ENCODE results near the gene LRFN2. TPM values are rescaled to one million over a fixed set of nuclear protein-coding genes. Genes with fewer than 3 reads are reported as not detected.

The LRFN2 gene
- polyA plus RNA-seq, 1 donor: 0.11 TPM

DNA sequence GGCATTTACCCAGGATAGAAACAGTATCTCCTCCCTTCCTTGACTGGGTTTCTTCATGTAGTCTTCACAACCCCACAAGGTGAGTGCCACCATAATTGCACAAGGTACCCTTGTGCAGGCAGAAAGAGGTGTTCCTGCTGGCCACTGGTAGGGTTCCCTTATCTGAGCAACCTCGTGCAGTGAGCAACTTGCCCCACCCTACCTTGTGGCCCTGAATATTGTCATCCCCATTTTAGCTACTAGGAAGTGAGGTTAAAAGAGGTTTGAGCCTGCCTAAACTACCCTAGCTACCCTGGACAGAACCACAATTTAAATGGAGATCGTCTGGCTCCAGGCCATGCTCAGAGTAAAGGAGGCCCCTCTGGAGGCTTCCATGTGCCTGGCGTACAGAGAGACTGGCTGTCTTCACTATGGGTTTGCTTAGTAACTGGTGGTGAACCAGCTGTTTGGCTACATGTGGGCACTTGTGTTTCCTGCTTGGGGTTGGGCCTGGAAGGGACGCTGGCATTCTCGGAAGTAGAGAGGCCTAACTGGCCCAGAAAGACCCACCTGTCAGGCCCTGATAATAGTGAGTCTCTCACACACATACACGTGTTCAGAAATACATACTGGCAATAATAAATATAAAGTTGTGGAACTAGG, 148.8 kb downstream of the LRFN2 start:
- DNase-seq (ENCODE audit: low read depth): no peak

DNA sequence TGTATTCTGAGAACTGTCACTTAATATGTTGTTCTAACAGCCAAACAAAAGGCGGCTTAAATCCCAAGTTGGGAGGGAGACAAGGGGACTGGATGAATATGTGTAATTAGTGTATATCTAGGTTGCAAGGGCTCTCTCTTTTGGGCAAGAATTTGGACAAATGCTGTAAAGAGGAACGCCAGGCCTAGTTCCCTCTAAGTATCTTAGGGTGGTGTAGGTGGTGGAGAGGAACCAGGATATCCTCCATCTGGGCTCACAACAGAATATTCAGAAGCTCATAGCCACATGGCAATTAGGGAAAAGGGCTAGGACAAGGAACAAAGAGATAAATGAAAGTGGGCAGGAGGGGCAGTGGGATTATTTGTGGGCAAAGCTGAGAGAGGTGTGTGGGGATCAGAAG, 149.5 kb downstream of the LRFN2 start:
- DNase-seq (ENCODE audit: low read depth): no peak

DNA sequence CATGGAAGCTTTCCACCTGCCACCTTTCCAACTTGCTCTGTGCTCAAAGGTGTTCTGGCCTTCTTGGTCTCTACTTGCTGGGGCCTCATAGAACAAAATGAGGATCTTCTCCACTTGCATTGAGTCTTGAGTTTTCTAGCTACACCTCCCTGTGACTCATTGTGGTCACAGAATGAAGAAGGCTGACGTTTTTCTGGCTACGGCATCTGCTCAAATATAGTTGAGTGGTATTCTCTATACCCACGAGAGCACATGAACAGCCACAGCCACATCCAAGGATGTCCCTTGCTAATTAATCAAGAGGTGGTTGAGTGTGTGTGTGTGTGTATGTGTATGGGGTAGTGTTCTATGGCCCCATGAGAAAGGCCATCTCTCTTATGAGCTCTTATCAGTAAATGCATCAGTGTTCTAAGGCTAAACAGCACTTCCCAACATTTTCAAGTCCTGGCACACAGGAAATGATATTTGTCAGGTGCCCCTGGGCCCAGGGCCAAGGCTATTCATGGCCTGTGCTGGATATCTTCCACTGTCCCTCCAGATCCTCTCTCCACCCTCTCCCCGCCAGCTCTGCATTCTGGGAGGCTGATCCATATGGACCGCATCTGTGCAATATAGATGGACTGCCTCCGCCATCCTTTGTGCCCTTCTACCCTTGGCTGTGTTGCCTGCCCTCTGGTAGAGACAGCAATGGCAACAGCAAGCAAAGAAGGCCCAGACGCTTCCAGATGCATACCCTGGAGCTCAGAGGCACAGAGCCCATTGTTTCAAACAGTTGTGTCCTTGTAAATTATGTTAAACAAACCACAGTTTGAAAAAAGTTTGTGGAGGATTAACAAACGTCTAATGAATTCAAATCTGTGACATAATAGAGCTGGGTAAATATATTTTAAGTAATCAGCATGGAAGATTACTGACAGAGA, 150.2 kb downstream of the LRFN2 start:
- DNase-seq (ENCODE audit: low read depth): no peak

DNA sequence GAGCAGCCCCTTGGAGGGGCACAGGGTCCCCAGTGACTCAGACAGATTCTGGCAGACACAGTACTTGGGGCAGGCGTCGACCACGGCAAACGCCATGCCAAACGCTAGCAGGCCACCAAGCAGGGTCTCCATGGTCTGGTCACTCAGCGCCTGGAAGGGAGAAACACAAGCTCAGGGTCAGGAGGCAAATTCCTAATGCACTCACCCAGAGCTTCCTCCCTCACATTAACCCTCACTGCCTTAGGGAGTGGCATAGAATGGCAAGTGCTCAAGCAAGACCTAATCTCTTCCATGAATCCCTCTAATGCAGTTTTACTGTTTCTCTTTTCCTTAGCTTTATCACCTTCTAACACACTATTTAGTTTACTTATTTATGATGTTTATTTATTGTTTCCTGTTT, 154.2 kb downstream of the LRFN2 start:
- no peak for DNase-seq (ENCODE audit: low read depth)

DNA sequence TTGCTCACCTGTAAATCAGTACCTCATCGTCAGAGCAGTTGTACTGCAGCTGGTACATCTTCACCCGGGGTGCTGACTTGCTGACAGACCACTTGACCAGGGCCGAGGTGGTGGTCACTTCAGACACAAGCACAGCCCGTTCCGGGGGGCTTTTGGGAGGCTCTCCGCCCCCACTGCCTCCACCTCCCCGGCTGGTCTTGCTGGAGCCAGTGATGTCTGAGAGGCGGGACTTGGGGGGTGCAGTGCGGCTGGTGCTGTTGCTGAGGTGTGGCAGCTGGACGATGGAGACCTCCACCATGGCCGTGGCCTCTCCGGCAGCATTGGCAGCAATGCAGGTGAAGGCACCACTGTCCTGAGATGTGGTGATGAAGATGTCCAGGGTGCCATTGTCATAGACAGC, 155.5 kb downstream of the LRFN2 start:
- no peak for DNase-seq (ENCODE audit: low read depth)

DNA sequence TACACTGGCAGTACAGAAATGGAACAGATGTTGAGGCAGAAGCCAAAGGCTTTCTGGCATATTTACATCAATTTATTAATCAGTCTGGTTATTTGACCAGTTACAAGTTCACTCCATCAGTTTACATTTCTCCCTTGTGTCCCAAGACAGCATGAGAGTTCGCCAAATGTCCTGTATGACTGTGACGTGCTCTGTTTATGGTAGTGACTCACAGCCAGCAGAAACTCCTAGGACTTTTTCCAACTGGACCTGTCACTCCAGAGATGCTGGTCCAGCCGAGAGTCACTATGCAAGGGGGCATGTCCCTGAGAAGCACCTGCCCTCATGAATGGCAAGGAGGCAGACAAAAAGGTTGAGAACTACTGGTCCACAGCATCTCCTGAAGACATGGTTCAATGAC, 160.0 kb downstream of the LRFN2 start:
- DNase-seq (ENCODE audit: low read depth): no peak

DNA sequence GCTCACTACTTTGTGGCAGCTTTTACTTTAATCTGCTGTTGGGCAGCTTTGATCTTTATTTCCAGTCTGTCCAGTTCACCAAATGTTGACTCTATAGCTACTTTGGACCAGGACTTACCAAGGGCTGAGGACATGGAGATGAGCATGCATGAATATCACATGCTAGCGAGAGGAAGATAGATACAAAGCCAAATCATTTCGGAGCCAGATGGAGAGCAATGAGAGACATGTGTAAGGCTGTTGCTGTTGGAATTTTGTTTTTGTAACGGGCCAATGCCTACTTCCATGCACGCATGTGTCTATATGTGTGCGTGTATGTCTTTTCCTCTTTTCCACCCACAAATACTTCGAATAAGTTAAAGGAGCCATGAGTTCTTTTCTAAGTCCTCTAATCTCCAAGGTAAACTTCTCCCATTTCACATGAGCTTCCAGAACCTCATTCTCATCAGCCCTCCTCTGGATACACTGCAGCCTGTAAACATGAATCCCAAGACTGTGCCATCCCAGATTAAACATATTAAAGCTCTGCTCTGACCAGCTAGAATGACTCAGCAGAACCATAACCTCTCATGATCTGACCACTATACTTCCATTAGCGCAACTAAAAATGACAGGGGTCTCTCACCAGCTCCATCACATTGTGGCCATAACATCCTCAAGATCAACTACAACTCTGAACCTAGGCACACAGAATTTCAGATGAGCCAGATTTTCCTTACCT, 160.7 kb downstream of the LRFN2 start:
- no peak for DNase-seq (ENCODE audit: low read depth)

DNA sequence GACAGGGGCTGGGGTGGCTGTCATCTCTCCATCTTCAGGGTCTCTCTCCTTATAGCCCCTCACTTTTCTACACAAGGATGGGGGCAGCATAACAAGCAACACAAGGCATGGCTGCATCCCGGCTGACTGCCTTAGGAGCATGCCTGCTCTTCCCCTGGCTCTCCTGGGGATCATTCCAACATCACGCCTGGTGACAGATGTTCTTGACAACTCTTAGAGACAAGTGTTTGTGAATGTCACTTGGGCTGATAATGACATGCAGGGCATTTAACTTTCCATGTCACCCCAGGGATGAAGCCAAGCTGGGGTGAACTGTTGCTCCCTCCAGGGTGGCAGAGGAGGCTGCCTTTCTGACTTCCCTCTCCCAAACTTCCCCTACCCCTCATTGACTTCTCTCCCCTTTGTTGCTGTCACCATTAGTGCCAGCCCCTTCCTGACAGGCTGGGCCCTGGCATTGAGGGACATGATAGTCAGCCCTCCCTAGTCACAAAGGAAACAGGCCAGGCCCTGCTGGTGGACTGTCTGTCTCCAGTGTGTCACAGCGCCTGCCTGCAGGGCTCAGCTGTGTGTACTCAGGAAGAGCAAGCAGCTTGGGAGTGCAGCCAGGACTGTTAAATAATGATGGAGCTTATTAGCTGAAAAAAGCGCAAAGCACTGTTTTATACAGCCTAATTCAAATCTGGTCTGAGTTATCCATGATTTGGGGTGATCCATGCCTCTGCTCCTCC, 161.8 kb downstream of the LRFN2 start:
- DNase-seq (ENCODE audit: low read depth): no peak

DNA sequence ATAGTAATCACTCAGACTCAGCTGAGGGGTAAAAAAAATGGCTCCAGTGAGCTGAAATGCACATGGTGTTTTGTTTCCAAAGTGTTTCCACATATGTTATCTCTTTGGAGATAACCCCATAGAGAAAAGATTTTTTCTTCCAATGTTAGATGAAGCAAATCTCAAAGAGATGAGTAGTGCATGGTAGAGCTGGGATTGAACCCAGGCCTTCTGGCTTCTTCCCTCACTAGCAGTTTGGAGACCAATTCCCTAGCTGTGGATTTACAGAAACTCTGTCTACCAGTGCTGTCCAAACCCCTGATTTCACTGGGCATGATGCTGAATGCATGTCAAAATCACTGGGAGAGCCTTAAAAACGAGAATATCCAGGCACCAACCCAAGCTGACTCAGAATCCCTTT, 165.1 kb downstream of the LRFN2 start:
- DNase-seq (ENCODE audit: low read depth): no peak

DNA sequence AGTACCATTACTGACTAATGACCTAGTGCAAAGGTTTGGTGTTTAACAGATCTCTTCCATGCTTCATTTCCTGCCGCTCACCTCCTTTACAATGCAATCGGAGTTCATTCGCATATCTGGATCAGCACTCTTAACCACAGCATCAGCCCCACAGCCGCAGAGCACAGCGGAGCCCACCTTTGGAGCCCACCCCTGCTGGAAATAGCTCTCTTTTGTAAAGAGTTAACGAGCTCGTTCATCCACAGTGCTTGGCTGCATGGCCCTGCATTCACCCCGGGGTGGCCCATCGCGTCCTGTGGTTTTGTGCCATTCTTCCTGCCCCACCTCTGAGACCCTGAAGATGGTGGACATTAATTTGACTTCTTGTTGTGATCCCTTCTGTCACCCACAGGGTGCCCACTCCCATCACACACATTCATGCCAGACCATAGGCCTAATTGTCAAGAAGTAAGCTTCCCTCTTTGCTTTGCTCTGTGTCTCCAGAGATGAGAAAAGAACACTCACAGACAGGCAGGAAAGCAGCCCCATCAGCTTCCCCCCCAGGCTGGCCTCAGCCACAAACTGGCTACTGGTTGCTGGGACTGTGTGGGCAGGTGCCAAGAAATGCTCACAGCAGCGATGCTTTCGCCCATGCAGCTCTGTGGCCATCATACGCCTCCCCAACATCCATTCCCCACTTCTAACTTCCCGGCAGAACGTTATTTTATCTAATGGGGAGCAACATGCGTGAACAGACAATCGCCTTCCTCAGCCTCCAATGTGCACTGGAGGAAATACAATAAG, 167.0 kb downstream of the LRFN2 start:
- DNase-seq (ENCODE audit: low read depth): no peak

DNA sequence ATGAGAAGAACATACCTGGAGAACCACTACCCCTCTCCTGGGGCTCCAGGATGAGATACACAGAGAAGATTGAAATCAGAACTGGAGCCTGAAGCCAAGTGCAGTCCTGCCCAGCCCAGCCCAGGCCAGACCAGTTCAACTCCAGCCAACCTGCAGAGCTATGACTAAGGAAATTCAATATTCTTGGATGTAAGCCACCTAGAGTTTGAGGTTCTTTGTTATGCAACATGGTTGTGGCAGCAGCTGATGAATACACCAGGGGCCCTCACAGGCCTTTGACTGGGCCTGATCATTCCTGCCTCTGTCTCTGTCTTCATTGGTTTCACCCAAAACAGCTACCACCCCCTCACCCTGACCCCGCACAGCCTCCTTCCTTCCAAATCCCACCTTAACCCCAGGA, 167.8 kb downstream of the LRFN2 start:
- DNase-seq (ENCODE audit: low read depth): no peak

DNA sequence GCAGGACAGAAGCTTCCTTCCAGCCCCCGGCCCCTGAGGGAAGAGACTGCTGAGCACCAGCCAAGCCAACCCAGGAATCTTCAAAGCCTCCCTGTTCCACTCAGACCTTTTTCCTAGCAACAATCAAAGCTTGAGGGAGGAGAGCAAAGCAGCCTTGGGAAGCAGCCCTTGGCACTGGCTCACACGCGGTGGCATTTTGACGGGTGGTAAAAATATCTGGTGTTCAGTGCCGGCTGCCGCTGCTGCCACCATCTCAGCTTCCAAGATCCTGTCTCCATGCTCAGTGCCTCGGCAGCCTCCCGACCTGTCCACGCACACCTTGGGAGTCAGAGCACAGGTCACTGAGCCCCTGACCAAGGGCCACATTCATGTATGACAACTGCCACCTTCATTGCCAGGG, 170.1 kb downstream of the LRFN2 start:
- no peak for DNase-seq (ENCODE audit: low read depth)

DNA sequence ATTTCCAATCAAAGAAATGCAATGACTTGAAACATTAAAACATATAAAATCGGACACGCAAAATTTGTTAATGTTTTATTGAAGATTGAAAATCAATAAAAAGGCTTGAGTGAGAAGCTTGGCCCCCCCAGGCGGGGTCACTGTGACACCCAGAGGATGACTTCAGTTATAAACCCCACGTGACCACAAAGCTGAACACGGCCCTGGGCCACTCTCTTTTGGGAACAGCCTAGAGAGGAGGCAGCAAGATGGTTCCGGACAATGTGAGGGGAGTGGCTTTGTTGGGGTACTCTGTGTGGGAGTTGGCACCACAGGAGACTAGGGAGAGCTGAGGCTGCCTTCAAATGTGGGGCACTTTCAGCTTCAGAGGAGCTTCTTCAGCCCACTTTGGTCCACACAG, 172.5 kb downstream of the LRFN2 start:
- DNase-seq (ENCODE audit: low read depth): no peak

DNA sequence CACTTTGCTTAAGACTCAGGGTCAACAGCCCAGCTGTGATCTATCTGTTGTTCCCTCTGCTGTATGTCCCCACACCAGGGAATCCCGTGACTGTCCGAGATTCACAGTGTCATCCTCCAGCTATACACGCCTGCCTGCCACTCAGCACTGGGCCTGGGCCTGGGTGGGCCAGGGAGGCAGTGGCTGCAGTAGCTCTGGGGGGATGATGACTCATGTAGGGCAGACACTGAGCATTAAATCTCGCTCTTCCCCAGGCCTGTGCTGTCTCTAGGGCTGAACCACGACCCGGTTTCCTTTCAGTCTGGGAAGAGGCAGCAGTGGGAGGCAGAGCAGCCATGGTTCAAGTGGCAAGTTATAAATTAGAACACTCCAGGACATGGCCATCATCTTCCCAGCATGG, 173.9 kb downstream of the LRFN2 start:
- no peak for DNase-seq (ENCODE audit: low read depth)

DNA sequence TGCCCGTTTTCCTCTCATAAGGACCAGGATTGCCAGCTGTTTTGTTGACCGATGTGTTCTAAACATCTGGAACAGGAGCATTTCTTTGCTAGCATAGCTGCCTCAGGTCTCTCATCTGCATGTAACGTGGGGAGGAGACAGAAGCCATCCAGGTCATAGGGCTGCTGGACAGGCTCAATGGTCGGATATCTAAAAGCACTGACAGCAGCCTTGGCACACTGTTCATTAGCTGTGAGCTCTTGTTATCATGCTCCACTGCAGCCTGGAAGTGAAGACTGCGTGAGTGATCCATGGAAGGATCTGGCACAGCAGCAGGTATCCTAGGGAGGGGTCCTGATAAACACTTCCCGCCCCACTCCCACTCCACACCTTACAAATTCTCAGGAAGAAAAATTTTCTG, 175.3 kb downstream of the LRFN2 start:
- DNase-seq (ENCODE audit: low read depth): no peak

DNA sequence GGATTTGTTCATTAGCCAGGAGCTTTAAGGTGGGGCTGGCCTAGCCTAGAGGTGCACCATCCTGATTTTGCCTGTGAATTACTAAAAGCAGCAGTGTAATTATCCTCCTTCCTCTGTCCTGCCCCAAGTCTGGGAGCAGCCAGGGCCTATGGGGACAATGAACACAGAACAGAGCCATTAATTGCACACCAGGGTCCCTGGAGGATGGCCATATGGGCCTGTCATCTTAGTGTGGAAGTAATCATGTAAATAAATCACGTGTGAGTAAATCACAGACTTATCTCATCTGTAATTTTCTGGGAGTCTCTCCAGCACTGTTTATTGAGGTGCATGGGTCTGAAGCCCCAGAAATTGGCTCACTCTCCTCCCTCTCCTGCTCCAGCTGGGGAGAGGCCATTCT, 176.3 kb downstream of the LRFN2 start:
- no peak for DNase-seq (ENCODE audit: low read depth)

DNA sequence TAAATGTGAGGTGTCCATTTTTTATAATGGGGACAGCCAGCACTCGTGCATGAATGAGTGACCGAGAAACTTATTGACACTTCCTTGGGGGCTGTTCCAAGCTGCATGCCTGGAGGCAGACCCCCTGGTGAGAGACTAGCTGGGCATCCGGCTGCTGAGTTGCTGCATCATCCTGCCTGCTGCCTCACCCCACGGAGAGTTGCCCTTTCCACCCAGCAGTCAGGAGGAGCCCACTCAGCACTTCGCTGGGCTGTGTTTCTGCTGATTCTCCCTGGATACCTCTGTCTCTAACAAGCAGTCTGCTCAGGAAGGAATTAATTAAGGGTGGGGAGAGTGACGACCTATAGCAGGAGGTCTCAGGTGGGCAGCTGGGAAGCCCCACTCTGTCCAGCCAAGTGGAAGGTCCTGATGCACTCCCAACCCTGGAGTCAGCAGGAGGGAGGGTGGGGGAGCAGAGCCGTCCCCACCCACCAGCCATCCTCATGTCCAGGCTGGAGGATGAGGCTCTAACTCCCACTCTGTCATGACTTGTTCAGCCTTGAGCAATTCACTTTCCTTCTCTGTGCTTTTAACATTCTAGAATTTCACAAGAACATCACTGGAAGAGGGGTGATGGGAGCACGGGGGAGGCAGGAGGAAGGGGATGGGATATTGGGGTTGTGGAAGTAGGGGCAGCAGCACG, 177.3 kb downstream of the LRFN2 start:
- DNase-seq (ENCODE audit: low read depth): no peak

DNA sequence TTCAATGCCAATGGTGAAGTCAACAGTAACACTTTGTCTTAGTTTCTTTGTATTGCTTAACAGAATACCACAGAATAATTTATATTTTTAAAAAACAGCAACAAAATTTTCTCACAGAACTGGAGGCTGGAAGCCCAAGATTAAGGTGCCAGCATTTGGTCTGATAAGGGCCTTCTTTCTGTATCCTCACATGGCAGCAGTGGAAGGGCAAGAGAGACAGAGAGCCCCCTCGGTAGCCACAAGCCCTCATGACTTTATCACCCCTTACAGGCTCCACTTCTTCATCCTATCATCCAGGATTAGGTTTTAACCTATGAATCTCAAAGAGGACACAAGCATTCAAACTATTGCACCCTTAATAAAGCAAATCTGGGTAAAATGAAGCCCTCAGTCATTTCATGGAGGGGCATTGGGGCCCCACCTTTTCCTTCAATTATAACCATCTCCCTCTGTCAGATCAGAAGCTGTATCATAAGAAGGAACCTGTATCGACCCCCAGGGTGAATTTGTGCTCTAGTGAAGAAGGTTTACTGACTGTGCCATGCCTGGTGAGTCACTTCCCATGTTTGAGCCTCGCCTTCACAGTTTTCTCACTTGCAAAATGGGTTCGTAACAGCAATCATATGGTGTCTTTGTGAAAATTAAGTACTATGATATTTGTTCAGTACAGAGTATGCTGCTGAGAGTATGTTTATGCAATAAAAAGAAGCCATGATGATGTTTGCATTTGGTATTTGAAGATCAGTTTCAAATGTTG, 178.2 kb downstream of the LRFN2 start:
- DNase-seq (ENCODE audit: low read depth): no peak

DNA sequence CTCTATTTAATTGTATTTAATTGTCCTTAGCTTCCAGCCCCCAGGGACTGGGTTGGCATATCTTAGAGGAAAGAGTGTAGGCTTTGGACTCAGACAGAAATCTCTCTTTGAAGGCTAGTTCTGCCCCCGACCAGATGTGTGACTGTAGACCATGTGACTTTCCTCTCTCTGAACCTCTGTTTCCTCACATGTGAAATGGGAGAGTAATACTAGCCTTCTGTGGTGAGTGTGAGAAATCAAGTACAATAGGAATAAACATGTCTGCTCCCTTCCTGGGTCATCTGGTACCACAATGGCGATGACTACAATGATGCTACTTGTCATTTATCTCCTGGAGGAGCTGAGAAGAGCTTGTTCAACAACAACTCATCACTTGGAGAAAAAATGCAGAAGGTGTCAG, 179.9 kb downstream of the LRFN2 start:
- DNase-seq (ENCODE audit: low read depth): no peak

DNA sequence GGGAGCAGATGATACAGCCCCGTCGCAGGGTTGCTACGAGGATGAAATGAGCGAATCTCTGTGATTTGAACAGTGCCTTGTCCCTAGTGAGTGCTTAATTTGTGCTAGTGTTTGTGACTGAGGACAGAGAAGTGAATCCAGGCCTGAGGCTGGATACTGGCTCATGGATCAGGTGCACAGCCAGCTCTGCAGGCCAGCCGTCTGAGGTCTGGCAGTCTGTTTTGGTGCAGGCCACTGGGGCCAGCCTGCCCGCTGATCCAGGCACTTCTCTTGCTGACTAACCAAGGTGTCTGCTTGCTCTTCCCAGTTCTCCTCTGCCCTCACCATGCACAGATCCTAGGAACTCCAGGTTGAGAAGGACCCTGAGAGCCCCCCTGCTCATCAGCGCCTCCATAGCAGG, 181.0 kb downstream of the LRFN2 start:
- no peak for DNase-seq (ENCODE audit: low read depth)

Data from forelimb muscle (tissue), 1 donor.